Measurements from ENCODE around the gene NUP160. TPM values are rescaled to one million over a fixed set of nuclear protein-coding genes. Genes with fewer than 3 reads are reported as not detected.

The NUP160 gene
- total RNA-seq, 1 donor from 2014 or later, result 88.2 TPM

DNA sequence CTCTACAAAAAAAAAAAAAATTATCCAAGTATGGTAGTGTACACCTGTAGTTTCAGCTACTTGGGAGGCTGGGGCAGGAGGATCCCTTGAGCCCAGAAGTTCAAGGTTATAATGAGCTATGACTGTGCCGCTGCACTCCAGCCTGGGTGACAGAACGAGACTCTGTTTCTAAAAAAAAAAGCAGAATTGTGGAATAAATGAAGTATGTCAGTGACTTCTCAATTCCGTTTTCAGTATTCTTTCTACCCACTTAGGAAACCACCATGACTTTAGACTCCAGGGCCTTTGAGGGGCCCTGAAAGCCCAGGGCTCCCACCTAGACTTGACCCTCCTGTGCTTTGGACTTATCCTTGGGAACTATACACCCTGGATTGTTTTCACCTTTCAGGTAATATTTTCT is 6.5 kb upstream of the NUP160 start:
- Histone ChIP-seq H3K9ac (no peak overlapping the region), H3K4me3 (no peak overlapping the region), H3K9me3 (ENCODE audit: low read depth) (no peaks in the 10 kb centered on the region), H3K36me3 (no peaks in the 10 kb centered on the region), H3K27me3 (no peaks in the 10 kb centered on the region), H3F3A (ENCODE audit: low read depth) (no peaks in the 10 kb centered on the region), H3K79me2 (ENCODE audit: low read depth) (no peaks in the 10 kb centered on the region), H2AFZ (replicated peaks) (no peak overlapping the region), H4K20me1 (ENCODE audit: low read depth) (no peaks in the 10 kb centered on the region), H3K4me2 (no peak overlapping the region), H3K27ac (no peak overlapping the region), H3K4me1 (no peaks in the 10 kb centered on the region)
- Mint-ChIP-seq H3K36me3 (no peaks in the 10 kb centered on the region), H3K9me3 (no peaks in the 10 kb centered on the region), H3K27me3 (ENCODE audit: insufficient read depth, low read depth) (peaks cover 2% of the 10 kb centered on the region), H3K4me3 (no peak overlapping the region), H3K27ac (no peak overlapping the region), H3K4me1 (peaks cover 2% of the 10 kb centered on the region)
- no peak for DNase-seq (ENCODE audit: low spot score)
- no peak for TF ChIP-seq EZH2phosphoT487 (IDR thresholded peaks at IDR 0.05)
- TF ChIP-seq, protein P1, sequence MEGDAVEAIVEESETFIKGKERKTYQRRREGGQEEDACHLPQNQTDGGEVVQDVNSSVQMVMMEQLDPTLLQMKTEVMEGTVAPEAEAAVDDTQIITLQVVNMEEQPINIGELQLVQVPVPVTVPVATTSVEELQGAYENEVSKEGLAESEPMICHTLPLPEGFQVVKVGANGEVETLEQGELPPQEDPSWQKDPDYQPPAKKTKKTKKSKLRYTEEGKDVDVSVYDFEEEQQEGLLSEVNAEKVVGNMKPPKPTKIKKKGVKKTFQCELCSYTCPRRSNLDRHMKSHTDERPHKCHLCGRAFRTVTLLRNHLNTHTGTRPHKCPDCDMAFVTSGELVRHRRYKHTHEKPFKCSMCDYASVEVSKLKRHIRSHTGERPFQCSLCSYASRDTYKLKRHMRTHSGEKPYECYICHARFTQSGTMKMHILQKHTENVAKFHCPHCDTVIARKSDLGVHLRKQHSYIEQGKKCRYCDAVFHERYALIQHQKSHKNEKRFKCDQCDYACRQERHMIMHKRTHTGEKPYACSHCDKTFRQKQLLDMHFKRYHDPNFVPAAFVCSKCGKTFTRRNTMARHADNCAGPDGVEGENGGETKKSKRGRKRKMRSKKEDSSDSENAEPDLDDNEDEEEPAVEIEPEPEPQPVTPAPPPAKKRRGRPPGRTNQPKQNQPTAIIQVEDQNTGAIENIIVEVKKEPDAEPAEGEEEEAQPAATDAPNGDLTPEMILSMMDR (IDR thresholded peaks at IDR 0.05), result no peak
- TF ChIP-seq EZH2 (IDR thresholded peaks at IDR 0.05), result no peak

DNA sequence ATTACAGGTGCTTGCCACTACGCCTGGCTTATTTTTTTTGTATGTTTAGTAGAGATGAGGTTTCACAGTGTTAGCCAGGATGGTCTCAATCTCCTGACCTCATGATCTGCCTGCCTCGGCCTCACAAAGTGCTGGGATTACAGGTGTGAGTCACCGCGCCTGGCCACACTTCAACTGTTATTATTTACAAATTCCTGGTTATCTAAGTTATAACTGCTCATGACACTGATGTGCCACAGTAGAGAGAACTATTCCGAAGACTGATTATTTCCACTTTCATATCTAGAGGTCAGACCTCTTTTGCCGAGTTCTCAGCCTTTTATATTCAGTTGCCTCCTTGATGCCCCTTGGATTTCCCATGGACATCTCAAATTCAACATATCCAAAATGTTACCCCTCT is 3.9 kb upstream of the NUP160 start:
- no peak overlapping the region for H3K4me3 Mint-ChIP-seq
- H3K27me3 Mint-ChIP-seq (ENCODE audit: insufficient read depth, low read depth), result peaks cover 7% of the 10 kb centered on the region
- no peaks in the 10 kb centered on the region for H3K9me3 ChIP-seq (ENCODE audit: low read depth)
- H3K4me1 ChIP-seq, result peaks cover 8% of the 10 kb centered on the region
- no peaks in the 10 kb centered on the region for H3K36me3 ChIP-seq
- H4K20me1 ChIP-seq (ENCODE audit: low read depth), result no peaks in the 10 kb centered on the region
- peaks cover 10% of the 10 kb centered on the region for H3K79me2 ChIP-seq (ENCODE audit: low read depth)
- no peak overlapping the region for H2AFZ ChIP-seq (replicated peaks)
- H3K27ac ChIP-seq, result no peak overlapping the region
- H3K9me3 Mint-ChIP-seq, result no peaks in the 10 kb centered on the region
- DNase-seq (ENCODE audit: low spot score), result no peak
- no peak overlapping the region for H3K4me3 ChIP-seq
- TF ChIP-seq, protein P1 (IDR thresholded peaks at IDR 0.05), result no peak
- TF ChIP-seq EZH2 (IDR thresholded peaks at IDR 0.05) (no peak), EZH2phosphoT487 (IDR thresholded peaks at IDR 0.05) (no peak)
- H3K4me2 ChIP-seq, result no peak overlapping the region
- no peak overlapping the region for H3K9ac ChIP-seq
- H3K27ac Mint-ChIP-seq, result no peak overlapping the region
- H3K36me3 Mint-ChIP-seq, result peaks cover 1% of the 10 kb centered on the region
- H3K27me3 ChIP-seq, result no peaks in the 10 kb centered on the region
- peaks cover 19% of the 10 kb centered on the region for H3F3A ChIP-seq (ENCODE audit: low read depth)
- H3K4me1 Mint-ChIP-seq, result peaks cover 10% of the 10 kb centered on the region

GRCh38 chr11:47850337-47850736 is 2.2 kb upstream of the NUP160 start:
- Histone ChIP-seq H3K27ac (no peak overlapping the region), H3K4me2 (no peak overlapping the region), H3K9ac (no peak overlapping the region), H4K20me1 (ENCODE audit: low read depth) (no peaks in the 10 kb centered on the region), H3K4me3 (no peak overlapping the region), H3F3A (ENCODE audit: low read depth) (peaks cover 19% of the 10 kb centered on the region), H3K27me3 (no peaks in the 10 kb centered on the region), H2AFZ (replicated peaks) (no peak overlapping the region), H3K9me3 (ENCODE audit: low read depth) (no peaks in the 10 kb centered on the region), H3K36me3 (peaks cover 12% of the 10 kb centered on the region), H3K4me1 (peaks cover 16% of the 10 kb centered on the region), H3K79me2 (ENCODE audit: low read depth) (peaks cover 27% of the 10 kb centered on the region)
- DNase-seq (ENCODE audit: low spot score), result no peak
- Mint-ChIP-seq H3K27me3 (ENCODE audit: insufficient read depth, low read depth) (peaks cover 5% of the 10 kb centered on the region), H3K9me3 (no peaks in the 10 kb centered on the region), H3K36me3 (peaks cover 11% of the 10 kb centered on the region), H3K27ac (no peak overlapping the region), H3K4me3 (peak overlapping the region; percentile 37), H3K4me1 (peaks cover 17% of the 10 kb centered on the region)
- TF ChIP-seq, protein P1 (IDR thresholded peaks at IDR 0.05), result no peak
- no peak for TF ChIP-seq EZH2 (IDR thresholded peaks at IDR 0.05)
- no peak for TF ChIP-seq EZH2phosphoT487 (IDR thresholded peaks at IDR 0.05)
